Lung (tissue), 12 donors: ENCODE measurements around the gene CDH4. TPM values are rescaled to one million over a fixed set of nuclear protein-coding genes. Genes with fewer than 3 reads are reported as not detected.

Source experiments
- ATAC-seq: fragments of 200-7000 bp; cut with Tn5 transposase; one replicate; pipeline ENCODE4 v1.9.1; 2020; ENCODE audit warnings: moderate number of reproducible peaks; ENCODE audit not compliant: insufficient read depth, low FRiP score
- DNase-seq, 3 donors: peaks; one replicate each; pipeline ENCODE4 v3.0.0-alpha.2; 2013 to 2017
- H3K27ac ChIP-seq, 2 donors: one replicate each; pipeline ENCODE4 v1.5.1; 2013; ENCODE audit warnings: mild to moderate bottlenecking in 2 of 2, moderate library complexity in 2 of 2, control low read depth in 1 of 2, inconsistent platforms in 1 of 2, low read depth in 1 of 2, low read length in 1 of 2
- H3K27me3 ChIP-seq, 3 donors: one replicate each; pipeline ENCODE4 v1.5.1; 2013; ENCODE audit warnings: low read length in 2 of 3; ENCODE audit not compliant: control insufficient read depth in 3 of 3, insufficient read depth in 3 of 3
- H3K36me3 ChIP-seq, 4 donors: one replicate each; pipeline ENCODE4 v1.5.1; 2013; ENCODE audit warnings: low read length in 4 of 4, mild to moderate bottlenecking in 1 of 4, moderate library complexity in 1 of 4; ENCODE audit not compliant: control insufficient read depth in 4 of 4, insufficient read depth in 4 of 4
- H3K4me1 ChIP-seq, 5 donors: one replicate each; pipeline ENCODE4 v1.5.1; 2013; ENCODE audit warnings: low read length in 5 of 5, mild to moderate bottlenecking in 2 of 5, moderate library complexity in 1 of 5; ENCODE audit not compliant: control insufficient read depth in 5 of 5, insufficient read depth in 5 of 5
- H3K4me3 ChIP-seq: one replicate; pipeline ENCODE4 v1.5.1; 2013; ENCODE audit warnings: mild to moderate bottlenecking, control low read depth, moderate library complexity
- H3K9ac ChIP-seq, 2 donors: one replicate each; pipeline ENCODE4 v1.5.1; 2013; ENCODE audit warnings: low read length in 2 of 2, control low read depth in 1 of 2; ENCODE audit not compliant: insufficient read depth in 1 of 2
- H3K9me3 ChIP-seq, 4 donors: one replicate each; pipeline ENCODE4 v1.5.1; 2013; ENCODE audit warnings: low read length in 3 of 4, mild to moderate bottlenecking in 1 of 4, moderate library complexity in 1 of 4; ENCODE audit not compliant: control insufficient read depth in 4 of 4, insufficient read depth in 3 of 4
- WGBS, 2 donors: extraction: QIAGEN DNeasy Blood & Tissue Kit; methylation state at CpG; one replicate each; pipeline ENCODE4 v1.1.7; 2013; 5-methylcytosine and 5-hydroxymethylcytosine counted together
- polyA plus RNA-seq, 2 donors: library from polyadenylated mRNA; stranded (reverse); fragments of 200-250 nt; gene quantifications; one replicate each; pipeline ENCODE4 v1.2.1, GENCODE V29; 2013
- total RNA-seq, 2 donors: library from RNA; depleted of rRNA in 1 of 2; stranded (reverse); fragments of >200 nt in 1 of 2; gene quantifications; one replicate each; pipeline ENCODE4 v1.2.1, GENCODE V29; 2014 to 2021
- TF ChIP-seq, protein P1 (sequence below): IDR thresholded peaks from 2 replicates; pipeline ENCODE4 v1.5.1; 2012; ENCODE audit warnings: mild to moderate bottlenecking; ENCODE audit errors: control extremely low read depth, extremely low read depth
- donor health status: control.
- donor health status: control.
- donor health status: Bipolar disorder and iron deficiency.
- donor health status: healthy.
- donor health status: DM: yes; HTN: yes; CAD: no.

Gene CDH4
- total and polyA plus RNA-seq, 4 donors = 0.10 to 2.1 (median 0.34) TPM

DNA sequence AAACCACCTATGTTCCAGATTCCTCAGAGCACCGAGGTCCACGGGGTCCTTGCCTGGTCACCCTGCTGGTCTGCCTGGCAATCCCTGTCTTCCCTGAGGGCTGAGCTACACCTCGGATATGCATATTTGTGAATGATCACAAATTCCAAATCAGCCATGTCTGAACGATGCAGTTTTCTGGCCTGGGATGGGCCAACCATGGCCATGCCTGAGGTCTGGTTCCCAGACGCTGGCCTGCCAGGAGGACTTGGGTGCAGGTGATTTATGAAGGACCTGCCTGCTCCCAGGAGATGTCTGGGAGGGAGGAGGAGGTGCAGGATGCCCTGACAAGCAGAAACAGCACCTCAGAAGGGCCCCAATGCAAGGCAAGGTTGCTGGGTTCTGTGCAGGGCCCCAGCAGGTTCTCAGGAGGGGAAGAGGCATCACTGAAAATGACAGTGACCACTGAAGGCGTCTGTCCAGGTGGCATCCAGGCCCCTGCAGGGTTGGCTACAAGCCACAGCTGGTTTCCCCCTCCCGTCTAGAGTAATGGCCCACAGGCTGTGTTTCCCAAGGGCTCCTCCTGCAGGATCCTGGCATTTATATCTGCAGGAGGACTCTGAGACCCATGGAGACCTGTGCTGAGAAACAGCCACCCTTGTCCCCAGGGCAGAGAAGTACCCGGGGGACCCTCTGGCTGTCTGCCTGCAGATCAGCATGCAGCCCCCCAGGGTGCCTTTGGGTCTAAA, 608.4 kb downstream of the CDH4 start:
- 67 to 75% methylated on average over 8 of the region's 8 CpGs for WGBS, 2 donors
- TF ChIP-seq, protein P1, sequence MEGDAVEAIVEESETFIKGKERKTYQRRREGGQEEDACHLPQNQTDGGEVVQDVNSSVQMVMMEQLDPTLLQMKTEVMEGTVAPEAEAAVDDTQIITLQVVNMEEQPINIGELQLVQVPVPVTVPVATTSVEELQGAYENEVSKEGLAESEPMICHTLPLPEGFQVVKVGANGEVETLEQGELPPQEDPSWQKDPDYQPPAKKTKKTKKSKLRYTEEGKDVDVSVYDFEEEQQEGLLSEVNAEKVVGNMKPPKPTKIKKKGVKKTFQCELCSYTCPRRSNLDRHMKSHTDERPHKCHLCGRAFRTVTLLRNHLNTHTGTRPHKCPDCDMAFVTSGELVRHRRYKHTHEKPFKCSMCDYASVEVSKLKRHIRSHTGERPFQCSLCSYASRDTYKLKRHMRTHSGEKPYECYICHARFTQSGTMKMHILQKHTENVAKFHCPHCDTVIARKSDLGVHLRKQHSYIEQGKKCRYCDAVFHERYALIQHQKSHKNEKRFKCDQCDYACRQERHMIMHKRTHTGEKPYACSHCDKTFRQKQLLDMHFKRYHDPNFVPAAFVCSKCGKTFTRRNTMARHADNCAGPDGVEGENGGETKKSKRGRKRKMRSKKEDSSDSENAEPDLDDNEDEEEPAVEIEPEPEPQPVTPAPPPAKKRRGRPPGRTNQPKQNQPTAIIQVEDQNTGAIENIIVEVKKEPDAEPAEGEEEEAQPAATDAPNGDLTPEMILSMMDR = no peak

DNA sequence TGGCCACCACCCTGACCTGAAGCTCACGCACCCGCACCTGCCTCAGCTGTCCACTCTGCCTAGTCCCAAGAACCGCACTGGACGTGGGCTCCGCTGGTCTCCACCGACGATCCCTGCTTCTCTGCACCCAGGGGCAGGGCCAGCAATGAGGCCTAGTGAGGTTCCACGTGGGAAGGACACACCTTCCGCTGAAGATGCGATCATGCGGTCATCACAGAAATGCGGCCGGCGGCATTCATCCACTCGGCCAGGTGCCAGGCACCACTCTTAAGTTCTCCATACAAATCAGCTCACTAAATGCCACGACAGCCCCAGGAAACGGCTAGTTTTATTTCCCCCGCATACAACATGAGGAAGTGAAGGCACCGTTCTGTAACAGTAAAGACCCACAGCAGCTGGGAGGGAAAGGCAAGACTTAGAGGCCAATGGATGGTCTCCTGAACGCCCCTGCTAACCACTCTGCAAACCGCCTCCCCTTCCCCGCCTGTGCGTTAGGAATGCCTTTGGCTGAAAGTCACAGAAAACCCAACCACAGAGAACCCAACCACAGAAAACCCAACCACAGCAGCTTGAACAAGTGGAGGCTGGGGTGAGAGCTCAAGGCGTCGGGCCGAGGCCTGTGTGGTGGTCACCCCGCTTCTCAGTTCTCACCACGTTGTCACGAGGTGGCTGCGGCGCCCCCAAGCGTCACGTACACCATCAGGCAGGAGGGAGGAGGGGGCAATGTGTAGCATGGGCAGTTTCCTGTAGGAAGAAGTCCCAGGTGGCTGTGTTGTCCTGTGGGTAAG, 609.2 kb downstream of the CDH4 start:
- TF ChIP-seq, protein P1 = no peak
- peaks cover 0 to 8% (median 0%) of the 10 kb centered on the region in 3 donors for H3K27me3 ChIP-seq
- H3K27ac ChIP-seq = no peak overlapping the region
- H3K9ac ChIP-seq = no peak overlapping the region
- no peaks in the 10 kb centered on the region for H3K36me3 ChIP-seq
- H3K4me1 ChIP-seq = no peaks in the 10 kb centered on the region
- 80 to 83% methylated on average over 33 of the region's 33 CpGs for WGBS, 2 donors
- no peak for ATAC-seq
- DNase-seq = no peak
- no peak overlapping the region for H3K4me3 ChIP-seq
- H3K9me3 ChIP-seq = peaks cover 0 to 8% (median 0%) of the 10 kb centered on the region in 4 donors

More for the DNA sequence above, 608.4 kb downstream of the CDH4 start:
- no peaks in the 10 kb centered on the region for H3K4me1 ChIP-seq
- ATAC-seq (no peak), DNase-seq (no peak)
- peaks cover 0 to 8% (median 0%) of the 10 kb centered on the region in 3 donors for H3K27me3 ChIP-seq
- peaks cover 0 to 10% (median 0%) of the 10 kb centered on the region in 4 donors for H3K9me3 ChIP-seq
- H3K4me3 ChIP-seq = no peak overlapping the region
- H3K27ac ChIP-seq = no peak overlapping the region
- no peak overlapping the region for H3K9ac ChIP-seq
- H3K36me3 ChIP-seq = no peaks in the 10 kb centered on the region

GRCh38 chr20:61861858-61862257, 609.8 kb downstream of the CDH4 start:
- ATAC-seq = no peak
- no peak overlapping the region for H3K27ac ChIP-seq
- no peaks in the 10 kb centered on the region for H3K4me1 ChIP-seq
- no peaks in the 10 kb centered on the region for H3K36me3 ChIP-seq
- H3K9ac ChIP-seq = no peak overlapping the region
- WGBS, 2 donors = 85 to 92% methylated on average over 15 of the region's 15 CpGs
- H3K4me3 ChIP-seq = no peak overlapping the region
- H3K27me3 ChIP-seq = peaks cover 0 to 8% (median 0%) of the 10 kb centered on the region in 3 donors
- TF ChIP-seq, protein P1 = no peak
- DNase-seq = no peak
- peaks cover 0 to 8% (median 0%) of the 10 kb centered on the region in 4 donors for H3K9me3 ChIP-seq
